Esophagus muscularis mucosa (tissue), 3 donors: ENCODE results near the gene POC1A.

Experiments used
- CTCF ChIP-seq, 3 experiments: fragments of 200-600 bp in 2 of 3; fragments of 450-650 bp in 1 of 3; sonication (generic) in 2 of 3; IDR thresholded peaks; one replicate each; pipeline ENCODE4 v1.5.1; 2017 to 2019; ENCODE audit warnings: antibody characterized with exemption in 3 of 3, mild to moderate bottlenecking in 2 of 3, moderate library complexity in 1 of 3
- POLR2A ChIP-seq: fragments of 450-650 bp; IDR thresholded peaks from one replicate; pipeline ENCODE4 v1.6.1; 2017; ENCODE audit warnings: antibody characterized with exemption, moderate library complexity, mild to moderate bottlenecking, low read depth

GRCh38 chr3:52200981-52201679, 46.9 kb upstream of the POC1A start:
- no peak for TF ChIP-seq CTCF (IDR thresholded peaks at IDR 0.05)
- no peak for TF ChIP-seq POLR2A
